IMR-90 (cell line): Measurements from ENCODE around the gene RUBCN. TPM values are rescaled to one million over a fixed set of nuclear protein-coding genes. Genes with fewer than 3 reads are reported as not detected.
"Not testable (repeated sequence)": the region's sequence is repeated elsewhere in the genome, so short reads cannot be mapped to it uniquely, and the experiment has no call there.

ENCODE experiments used
- ATAC-seq: fragments of 200-7000 bp; cut with Tn5 transposase; 2 replicates; pipeline ENCODE4 v1.9.1; 2020; ENCODE audit warnings: low read depth, mild to moderate bottlenecking, moderate library complexity
- BruUV-seq: library from RNA; stranded (reverse); fragments of 400-500 nt; replicated peaks from 2 replicates; lab custom pipeline; 2021; lab: Mats Ljungman, UMichigan
- CTCF ChIA-PET: fragments of 300-600 bp; formaldehyde crosslinking; extraction: SDS; loops from one replicate; lab custom pipeline; 2021; ENCODE audit warnings: antibody characterized with exemption; lab: Yijun Ruan, JAX
- POLR2A ChIA-PET: fragments of 300-600 bp; sonication (Branson Sonifier 250); formaldehyde crosslinking; loops from one replicate; lab custom pipeline; 2022; ENCODE audit warnings: antibody characterized with exemption; ENCODE audit not compliant: unreplicated experiment; lab: Charles Lee
- DNase-seq: peaks from one replicate; pipeline ENCODE4 v3.0.0; 2013
- H2AFZ ChIP-seq: replicated peaks from 2 replicates; pipeline ENCODE3; 2013; ENCODE audit warnings: low read length, mild to moderate bottlenecking; ENCODE audit not compliant: poor library complexity
- H2AK5ac ChIP-seq: 2 replicates; pipeline ENCODE4 v1.6.1; 2013; ENCODE audit warnings: low read depth, low read length, inconsistent platforms
- H2AK9ac ChIP-seq: replicated peaks from 2 replicates; pipeline ENCODE3; 2013; ENCODE audit warnings: mild to moderate bottlenecking, low read depth, low read length, moderate library complexity; ENCODE audit not compliant: poor library complexity
- H2BK120ac ChIP-seq: 2 replicates; pipeline ENCODE4 v1.6.1; 2013; ENCODE audit warnings: low read depth, low read length, inconsistent platforms
- H2BK15ac ChIP-seq: 3 replicates; pipeline ENCODE4 v1.6.1; 2013; ENCODE audit warnings: low read depth, low read length, inconsistent platforms
- H2BK20ac ChIP-seq: 2 replicates; pipeline ENCODE4 v1.6.1; 2013; ENCODE audit warnings: low read depth, mild to moderate bottlenecking, inconsistent platforms, low read length, moderate library complexity
- H2BK5ac ChIP-seq: 2 replicates; pipeline ENCODE4 v1.6.1; 2013; ENCODE audit warnings: mild to moderate bottlenecking, low read depth, low read length, inconsistent platforms; ENCODE audit not compliant: poor library complexity, severe bottlenecking
- H3K14ac ChIP-seq: replicated peaks from 2 replicates; pipeline ENCODE4 v1.6.1; 2013; ENCODE audit warnings: low read depth, low read length, inconsistent platforms
- H3K18ac ChIP-seq: 2 replicates; pipeline ENCODE4 v1.6.1; 2013; ENCODE audit warnings: low read depth, low read length, control low read depth
- H3K23ac ChIP-seq: 2 replicates; pipeline ENCODE4 v1.6.1; 2013; ENCODE audit warnings: low read depth, low read length, inconsistent platforms
- H3K27ac ChIP-seq: 2 replicates; pipeline ENCODE4 v1.5.1; 2013; ENCODE audit warnings: mild to moderate bottlenecking, control low read depth, low read length; ENCODE audit not compliant: insufficient read depth
- H3K27me3 ChIP-seq: 2 replicates; pipeline ENCODE4 v1.6.1; 2013; ENCODE audit warnings: low read length; ENCODE audit not compliant: control insufficient read depth, insufficient read depth
- H3K36me3 ChIP-seq: 2 replicates; pipeline ENCODE4 v1.6.1; 2013; ENCODE audit warnings: low read length, mixed read lengths; ENCODE audit not compliant: control insufficient read depth, insufficient read depth
- H3K4ac ChIP-seq: 2 replicates; pipeline ENCODE4 v1.6.1; 2013; ENCODE audit warnings: low read depth, low read length, inconsistent platforms
- H3K4me1 ChIP-seq: 2 replicates; pipeline ENCODE4 v1.6.1; 2013; ENCODE audit warnings: low read length, mixed read lengths; ENCODE audit not compliant: control insufficient read depth, insufficient read depth
- H3K4me2 ChIP-seq: 2 replicates; pipeline ENCODE4 v1.6.1; 2013; ENCODE audit warnings: low read depth, mild to moderate bottlenecking, control low read depth, low read length, moderate library complexity
- H3K4me3 ChIP-seq: 2 replicates; pipeline ENCODE4 v1.5.1; 2013; ENCODE audit warnings: low read depth, mild to moderate bottlenecking, control low read depth, low read length, moderate library complexity; ENCODE audit not compliant: insufficient read depth
- H3K56ac ChIP-seq: 2 replicates; pipeline ENCODE4 v1.6.1; 2013; ENCODE audit warnings: low read length, inconsistent platforms; ENCODE audit not compliant: insufficient read depth; ENCODE audit errors: extremely low read depth
- H3K79me1 ChIP-seq, 2 experiments: 2 replicates each; pipeline ENCODE4 v1.6.1; 2013; ENCODE audit warnings: low read length in 2 of 2, inconsistent platforms in 1 of 2, low read depth in 1 of 2
- H3K9ac ChIP-seq: 2 replicates; pipeline ENCODE4 v1.6.1; 2013; ENCODE audit warnings: low read depth, low read length, control low read depth
- H3K9me1 ChIP-seq: 2 replicates; pipeline ENCODE4 v1.6.1; 2013; ENCODE audit warnings: low read length, inconsistent platforms; ENCODE audit not compliant: insufficient read depth
- H3K9me3 ChIP-seq: 2 replicates; pipeline ENCODE4 v1.6.1; 2013; ENCODE audit warnings: low read length; ENCODE audit not compliant: control insufficient read depth, insufficient read depth
- H4K20me1 ChIP-seq: 2 replicates; pipeline ENCODE4 v1.6.1; 2013; ENCODE audit warnings: low read length, inconsistent platforms; ENCODE audit not compliant: insufficient read depth
- H4K5ac ChIP-seq: 2 replicates; pipeline ENCODE4 v1.6.1; 2013; ENCODE audit warnings: mild to moderate bottlenecking, low read depth, low read length, control low read depth
- H4K8ac ChIP-seq, 2 experiments: 2 replicates each; pipeline ENCODE4 v1.6.1; 2013; ENCODE audit warnings: low read depth in 2 of 2, low read length in 2 of 2, control low read depth in 1 of 2, inconsistent platforms in 1 of 2
- H4K91ac ChIP-seq: 2 replicates; pipeline ENCODE4 v1.6.1; 2013; ENCODE audit warnings: low read depth, low read length, inconsistent platforms; ENCODE audit not compliant: insufficient read depth
- WGBS, 2 experiments: methylation state at CpG; one replicate each; pipeline versions ENCODE4 v1.1.5 to v1.1.7; 2013; ENCODE audit warnings: missing lambda C conversion rate in 2 of 2; ENCODE audit not compliant: insufficient read length in 1 of 2; ENCODE audit errors: extremely low coverage in 2 of 2; 5-methylcytosine and 5-hydroxymethylcytosine counted together
- dilution Hi-C: fragments of 300-500 bp; cut with HindIII; formaldehyde crosslinking; loops from one replicate; pipeline ENCODE4 v1.14.3; 2018; ENCODE audit warnings: low sequenced_read_pairs; ENCODE audit not compliant: unreplicated experiment
- in situ Hi-C: fragments of 300-500 bp; cut with MboI; formaldehyde crosslinking; loops from 3 replicates; pipeline ENCODE4 v1.14.3; 2019; ENCODE audit warnings: low sequenced_read_pairs, inconsistent platforms, mixed read lengths
- intact Hi-C: fragments of 100-400 bp; cut with micrococcal nuclease; formaldehyde crosslinking; loops from 2 replicates; pipeline ENCODE4 v1.10.0; 2022
- polyA plus RNA-seq, 3 experiments: library from polyadenylated mRNA; depleted of rRNA; stranded (reverse); fragments of >200 nt; gene quantifications; 2 replicates each; pipeline ENCODE4 v1.2.3, GENCODE V29; 2012; ENCODE audit warnings: low replicate concordance in 1 of 3
- total RNA-seq: library from RNA; depleted of rRNA; stranded (reverse); fragments of >200 nt; gene quantifications from 2 replicates; pipeline ENCODE4 v1.2.3, GENCODE V29; 2012

The RUBCN gene
- total and polyA plus RNA-seq, 2 of the 4 experiments (the other 2 are of a cell fraction) = 10.8 to 12.6 TPM

GRCh38 chr3:197629286-197629685, 107.4 kb downstream of the RUBCN start:
- H2AK9ac ChIP-seq, H3K9ac ChIP-seq, H2BK120ac ChIP-seq, H4K5ac ChIP-seq, H2BK5ac ChIP-seq, H3K18ac ChIP-seq, H3K9me1 ChIP-seq, H3K4me2 ChIP-seq, H3K56ac ChIP-seq, H2AK5ac ChIP-seq, H3K4ac ChIP-seq, H3K27ac ChIP-seq, H3K4me1 ChIP-seq, H2BK20ac ChIP-seq, in situ Hi-C loops, H4K20me1 ChIP-seq, BruUV-seq, H3K14ac ChIP-seq, H3K36me3 ChIP-seq, DNase-seq, CTCF ChIA-PET, H4K8ac ChIP-seq, H3K23ac ChIP-seq, dilution Hi-C loops, H2AFZ ChIP-seq, POLR2A ChIA-PET, H2BK15ac ChIP-seq, H3K79me1 ChIP-seq, H3K9me3 ChIP-seq, H3K4me3 ChIP-seq, ATAC-seq, H4K91ac ChIP-seq, H3K27me3 ChIP-seq, intact Hi-C loops: not testable (repeated sequence)
- no CpG with 5 or more reads among the region's 14 CpGs for WGBS, 2 experiments

GRCh38 chr3:197627772-197628523, 108.8 kb downstream of the RUBCN start:
- H2AK9ac ChIP-seq, CTCF ChIA-PET, H2BK120ac ChIP-seq, H4K5ac ChIP-seq, intact Hi-C loops, H3K4me1 ChIP-seq, BruUV-seq, H3K18ac ChIP-seq, POLR2A ChIA-PET, H3K27me3 ChIP-seq, H3K9me1 ChIP-seq, H3K36me3 ChIP-seq, H4K91ac ChIP-seq, H3K9me3 ChIP-seq, dilution Hi-C loops, H4K20me1 ChIP-seq, H2BK15ac ChIP-seq, H3K79me1 ChIP-seq, H2BK20ac ChIP-seq, in situ Hi-C loops: not testable (repeated sequence)
- 0 out of 2 replicates have a peak overlapping the region, but pooled peaks have one; percentile 13 for H3K14ac ChIP-seq
- H2AFZ ChIP-seq = peak overlapping the region; percentile 78
- H2BK5ac ChIP-seq = peak overlapping the region; percentile 10
- 1% methylated on average over 13 of the region's 73 CpGs; no CpG with 5 or more reads in 1 of the 2 experiments for WGBS, 2 experiments
- H3K9ac ChIP-seq = peak overlapping the region; percentile 74
- H3K23ac ChIP-seq = peak overlapping the region; percentile 82; the same call in 1 of the 2 replicates
- peak overlapping the region; percentile 39; the same call in 1 of the 2 replicates for H2AK5ac ChIP-seq
- DNase-seq = peak; percentile 54
- H3K4ac ChIP-seq = 0 out of 2 replicates have a peak overlapping the region, but pooled peaks have one; percentile 20
- peak overlapping the region; percentile 59; the same call in 1 of the 2 replicates for H3K56ac ChIP-seq
- peak overlapping the region; percentile 71 for H3K27ac ChIP-seq
- peak overlapping the region; percentile 72 to 95; a peak in 2 of 4 replicates for H4K8ac ChIP-seq
- peak; percentile 85 for ATAC-seq
- H3K4me3 ChIP-seq = peak overlapping the region; percentile 69
- peak overlapping the region; percentile 92 for H3K4me2 ChIP-seq
